ENCODE measurements around the gene PARP15.

The PARP15 gene

DNA sequence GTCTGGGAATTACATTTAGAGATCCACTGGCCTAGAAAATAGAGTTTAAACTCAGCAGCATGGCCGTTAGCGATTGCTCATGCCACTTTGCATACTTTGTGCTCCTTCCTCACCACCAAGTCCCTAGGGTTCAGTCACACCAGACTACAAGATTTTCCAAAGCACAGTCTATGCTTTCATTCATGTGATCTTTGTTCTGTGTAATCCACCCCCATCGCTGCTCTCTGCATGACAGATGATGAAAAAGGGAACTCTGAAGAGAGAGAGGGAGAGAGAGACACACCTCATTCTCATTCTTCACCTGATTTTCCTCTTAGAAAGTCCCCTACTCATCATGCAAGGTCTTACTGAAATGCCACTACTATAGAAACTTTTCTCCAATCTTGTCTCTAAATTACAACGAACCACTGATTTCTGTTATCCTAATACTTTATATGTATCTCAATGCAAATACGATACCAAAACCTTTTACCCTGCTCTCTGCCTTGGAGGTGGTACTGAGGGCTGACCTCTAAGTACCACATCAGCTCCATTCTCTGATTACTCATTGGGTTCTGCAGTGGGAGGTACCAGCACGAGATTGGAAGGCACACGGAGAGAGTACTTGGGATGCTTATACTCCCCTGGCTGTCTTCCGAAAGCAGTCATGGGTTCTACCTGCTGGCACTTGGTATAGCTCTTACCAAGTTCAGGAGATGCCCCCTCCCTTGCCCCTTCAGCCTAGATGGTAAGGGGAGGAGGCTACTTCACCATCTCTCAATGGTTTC lies 1.1 kb upstream of the PARP15 start:
- DNase-seq, result no peak

DNA sequence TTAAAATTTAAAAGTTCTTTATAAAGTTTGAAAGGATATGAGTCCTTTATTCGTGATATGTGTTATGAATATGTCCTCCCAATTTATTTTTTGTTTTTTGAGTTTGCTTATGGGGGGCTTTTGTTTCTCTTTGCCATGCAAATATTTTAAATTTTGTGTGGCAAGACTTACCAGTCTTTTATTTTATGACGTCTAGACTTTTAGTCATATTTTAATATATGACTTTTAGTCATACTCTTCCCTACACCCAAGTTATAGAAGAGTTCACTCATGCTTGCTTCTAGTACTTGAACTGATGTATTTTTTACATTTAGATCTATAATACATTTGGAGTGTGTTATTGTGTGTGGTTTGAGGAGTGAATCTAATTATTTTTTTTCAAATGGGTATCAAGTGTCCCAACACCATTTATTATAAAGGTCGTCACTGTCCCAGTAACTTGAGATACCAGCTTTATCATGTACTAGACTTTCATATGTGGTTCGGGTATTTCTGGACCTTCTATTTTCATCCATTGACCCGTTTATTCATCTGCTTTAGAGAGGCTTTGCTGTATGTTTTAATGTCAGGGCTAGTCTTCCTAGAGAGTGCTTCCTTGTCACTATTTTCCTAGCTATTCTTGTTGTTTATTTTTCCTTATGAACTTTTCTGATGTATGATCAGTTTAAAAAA lies 755 bp downstream of the PARP15 start:
- no peak for DNase-seq

DNA sequence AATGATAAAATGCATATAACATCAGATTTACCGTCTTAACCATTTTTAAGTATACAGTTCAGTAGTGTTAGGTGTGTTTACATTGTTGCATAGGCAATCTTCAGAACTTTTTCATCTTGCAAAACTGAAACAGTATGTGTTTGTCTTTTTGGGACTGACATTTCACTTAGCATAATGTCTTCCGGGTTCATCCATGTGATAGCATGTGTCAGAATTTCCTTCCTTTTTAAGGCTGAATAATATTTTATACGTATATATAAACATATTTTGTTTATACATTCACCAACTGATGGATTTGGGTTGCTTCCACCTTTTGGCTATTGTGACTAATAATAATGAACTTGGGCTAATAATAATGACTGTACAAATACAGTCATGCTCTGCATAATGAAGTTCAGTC lies 3.0 kb downstream of the PARP15 start:
- no peak for DNase-seq

DNA sequence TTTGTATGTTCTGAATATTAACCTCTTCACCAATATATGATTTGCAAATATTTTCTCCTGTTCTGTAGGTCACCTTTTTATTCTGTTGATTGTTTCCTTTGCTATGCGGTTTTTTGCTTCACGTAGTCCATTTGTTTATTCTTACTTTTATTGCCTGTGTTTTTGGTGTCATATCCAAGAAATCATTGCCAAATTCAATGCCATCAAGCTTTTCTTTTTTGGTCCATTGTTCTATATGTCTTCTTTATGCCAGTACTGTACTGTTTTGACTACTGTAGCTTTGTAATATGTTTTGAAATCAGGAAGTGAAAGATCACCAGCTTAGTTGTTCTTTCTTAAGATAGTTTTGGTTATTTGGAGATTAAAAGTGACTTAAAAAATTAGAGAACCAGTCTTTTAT lies 4.2 kb downstream of the PARP15 start:
- DNase-seq, result no peak

DNA sequence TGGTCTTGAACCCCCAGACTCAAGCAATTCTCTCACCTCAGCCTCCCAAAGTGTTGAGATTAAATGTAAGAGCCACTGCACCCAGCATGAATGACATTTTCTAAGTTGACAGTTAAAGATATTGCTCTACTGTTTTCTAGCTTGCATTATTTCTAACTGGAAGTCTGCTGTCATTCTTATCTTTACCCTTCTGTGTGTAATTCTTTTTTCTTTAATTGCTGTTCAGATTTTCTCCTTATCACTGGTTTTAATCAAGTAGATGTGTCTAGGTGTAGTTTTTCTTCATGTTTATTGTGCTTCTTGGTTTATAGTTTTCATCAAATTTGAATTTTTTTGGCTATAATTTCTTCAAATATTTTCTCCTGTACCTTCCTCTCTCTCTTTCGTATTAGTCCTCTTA lies 4.9 kb downstream of the PARP15 start:
- DNase-seq, result no peak

DNA sequence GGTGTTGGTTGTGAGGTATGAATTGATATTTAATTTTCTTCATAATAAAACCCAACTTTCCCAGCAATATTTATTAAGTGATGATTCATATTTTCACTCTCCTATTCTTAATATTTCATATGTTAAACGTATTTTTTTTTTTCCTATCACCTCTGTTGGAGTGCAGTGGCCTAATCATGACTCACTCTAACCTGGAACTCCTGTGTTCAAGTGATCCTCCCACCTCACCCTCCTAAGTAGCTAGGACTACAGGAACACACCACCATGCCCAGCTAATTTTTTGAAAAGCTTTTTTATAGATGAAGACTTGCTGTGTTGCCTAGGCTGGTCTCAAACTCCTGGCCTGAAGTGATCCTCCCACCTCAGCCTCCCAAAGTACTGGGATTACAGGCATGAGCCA lies 8.6 kb downstream of the PARP15 start:
- no peak for DNase-seq

DNA sequence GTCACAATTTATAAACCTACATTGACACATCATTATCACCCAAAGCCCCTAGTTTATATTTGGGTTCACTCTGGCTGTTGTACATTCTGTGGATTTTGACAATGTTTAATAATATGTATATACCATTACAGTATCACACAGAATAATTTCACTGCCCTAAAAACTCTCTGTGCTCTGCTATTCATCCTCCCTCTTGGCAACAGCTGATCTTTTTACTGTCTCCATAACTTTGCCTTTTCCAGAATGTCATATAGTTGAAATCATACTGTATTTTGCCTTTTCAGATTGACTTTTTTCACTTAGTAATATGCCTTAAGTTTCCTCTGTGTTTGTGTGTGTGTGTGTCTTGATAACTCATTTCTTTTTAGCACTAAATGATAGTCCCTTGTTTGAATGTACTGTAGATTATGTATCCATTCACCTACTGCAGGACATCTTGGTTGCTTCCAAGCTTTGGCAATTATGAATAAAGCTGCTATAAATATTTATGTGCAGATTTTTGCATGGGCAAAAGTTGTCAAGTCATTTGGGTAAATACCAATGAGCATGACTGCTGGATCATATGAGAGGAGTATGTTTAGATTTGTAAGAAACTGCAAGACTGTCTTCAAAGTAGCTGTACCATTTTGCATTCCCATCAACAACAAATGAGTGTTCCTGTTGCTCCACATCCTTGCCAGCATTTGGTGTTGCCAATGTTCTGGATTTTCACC lies 9.5 kb downstream of the PARP15 start:
- DNase-seq, result no peak

DNA sequence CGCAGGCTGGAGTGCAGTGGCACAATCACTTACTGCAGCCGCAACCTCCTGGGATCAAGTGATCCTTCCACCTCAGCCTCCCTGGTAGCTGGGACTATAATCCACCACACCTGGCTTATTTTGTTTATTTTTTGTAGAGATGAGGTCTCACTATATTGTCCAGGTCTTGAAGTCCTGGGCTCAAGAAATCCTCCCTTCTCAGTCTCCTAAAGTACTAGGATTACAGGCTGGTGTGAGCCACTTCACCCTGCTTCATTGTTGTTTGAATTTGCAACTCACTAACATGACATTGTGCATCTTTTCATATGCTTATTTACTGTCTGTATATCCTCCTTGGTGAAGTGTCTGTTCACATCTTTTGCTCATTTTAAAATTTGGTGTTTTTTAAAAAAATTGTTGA lies 10.1 kb downstream of the PARP15 start:
- no peak for DNase-seq

DNA sequence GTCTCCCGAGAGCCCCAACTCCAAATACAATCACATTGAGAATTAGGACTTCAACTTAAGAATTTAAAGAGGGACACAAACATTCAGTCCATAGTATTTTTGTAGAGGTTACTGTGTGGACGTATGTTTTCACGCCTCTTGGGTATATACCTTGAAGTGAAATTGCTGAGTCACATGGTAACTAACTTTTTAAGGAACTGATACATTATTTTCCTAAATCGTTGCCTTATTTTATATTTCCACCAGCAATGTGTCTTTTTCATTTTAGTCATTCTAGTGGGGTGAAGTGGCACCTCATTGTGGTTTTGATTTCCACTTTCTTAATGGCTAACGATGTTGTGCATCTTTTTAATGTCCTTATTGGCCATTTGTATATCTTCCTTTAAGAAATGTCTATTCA lies 11.8 kb downstream of the PARP15 start:
- no peak for DNase-seq

DNA sequence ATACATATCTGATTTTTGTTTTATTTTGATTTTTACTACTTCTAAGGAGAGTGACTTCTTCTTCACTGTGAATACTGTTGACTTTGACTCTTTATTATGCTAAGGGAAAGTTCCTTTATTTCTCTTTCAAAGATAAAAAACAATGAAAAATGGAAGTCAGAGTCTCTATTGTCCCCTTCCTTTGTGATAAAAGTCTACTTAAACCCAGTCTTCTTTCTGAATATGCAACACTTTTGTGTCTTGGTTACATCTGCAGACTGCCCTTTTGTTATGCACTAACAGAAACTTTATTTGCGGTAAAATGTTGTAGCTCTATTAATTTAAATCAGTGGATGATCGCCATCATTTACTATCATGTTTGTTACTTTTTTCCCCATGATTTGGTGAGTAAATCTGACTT lies 13.2 kb downstream of the PARP15 start:
- no peak for DNase-seq

DNA sequence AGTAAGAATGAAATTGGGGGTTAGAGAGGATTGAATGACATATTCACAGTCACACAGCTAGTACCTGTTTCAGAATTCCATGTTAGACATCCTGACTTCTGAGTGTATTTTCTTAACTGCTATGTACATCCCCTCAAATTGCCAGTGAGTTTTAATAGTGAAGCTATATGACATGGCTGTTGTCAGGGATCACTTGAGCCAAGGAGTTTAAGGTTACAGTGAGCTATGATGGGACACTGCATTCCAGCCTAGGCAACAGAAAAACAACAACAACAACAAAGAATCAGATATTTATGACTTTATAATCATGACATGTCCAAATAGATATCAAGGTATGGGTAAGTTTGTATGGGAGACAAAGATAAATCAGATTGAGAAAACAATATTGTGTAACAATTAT lies 16.6 kb downstream of the PARP15 start:
- DNase-seq, result no peak

DNA sequence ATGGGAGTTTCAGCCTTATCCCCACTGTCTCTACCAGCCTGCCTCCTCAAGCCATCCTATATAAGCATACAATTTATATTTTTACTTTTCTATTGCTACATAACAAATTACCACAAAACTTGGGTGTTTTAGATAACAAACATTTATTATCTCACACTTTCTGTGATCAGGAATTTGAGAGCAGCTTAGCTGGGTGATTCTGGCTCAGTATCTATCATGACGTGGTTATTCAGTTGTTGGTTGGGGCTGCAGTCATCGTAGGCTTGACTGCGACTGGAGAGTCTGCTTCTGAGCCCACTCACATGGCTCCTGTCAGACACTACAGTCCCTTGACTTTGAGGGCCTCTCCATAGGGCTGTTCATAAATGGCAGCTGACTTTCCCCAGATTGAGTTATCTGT lies 20.7 kb downstream of the PARP15 start:
- DNase-seq, result no peak

DNA sequence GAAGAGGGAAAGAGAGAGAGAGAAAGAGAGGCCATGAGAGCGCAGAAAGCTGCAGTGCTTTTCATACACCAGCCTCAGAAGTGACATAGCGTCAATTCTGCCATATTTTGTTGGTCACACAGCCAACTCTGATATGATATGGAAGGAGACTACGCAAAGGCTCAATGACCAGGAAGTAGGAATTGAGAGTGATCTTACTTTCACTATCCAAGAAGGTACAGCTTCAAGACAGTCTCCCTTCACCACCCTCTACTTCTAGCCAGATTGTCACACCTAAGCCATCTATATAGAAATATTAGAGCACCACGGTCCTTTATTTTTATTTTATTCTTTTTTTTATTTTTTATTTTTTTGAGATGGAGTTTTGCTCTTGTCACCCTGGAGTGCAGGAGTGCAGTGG lies 21.1 kb downstream of the PARP15 start:
- no peak for DNase-seq

DNA sequence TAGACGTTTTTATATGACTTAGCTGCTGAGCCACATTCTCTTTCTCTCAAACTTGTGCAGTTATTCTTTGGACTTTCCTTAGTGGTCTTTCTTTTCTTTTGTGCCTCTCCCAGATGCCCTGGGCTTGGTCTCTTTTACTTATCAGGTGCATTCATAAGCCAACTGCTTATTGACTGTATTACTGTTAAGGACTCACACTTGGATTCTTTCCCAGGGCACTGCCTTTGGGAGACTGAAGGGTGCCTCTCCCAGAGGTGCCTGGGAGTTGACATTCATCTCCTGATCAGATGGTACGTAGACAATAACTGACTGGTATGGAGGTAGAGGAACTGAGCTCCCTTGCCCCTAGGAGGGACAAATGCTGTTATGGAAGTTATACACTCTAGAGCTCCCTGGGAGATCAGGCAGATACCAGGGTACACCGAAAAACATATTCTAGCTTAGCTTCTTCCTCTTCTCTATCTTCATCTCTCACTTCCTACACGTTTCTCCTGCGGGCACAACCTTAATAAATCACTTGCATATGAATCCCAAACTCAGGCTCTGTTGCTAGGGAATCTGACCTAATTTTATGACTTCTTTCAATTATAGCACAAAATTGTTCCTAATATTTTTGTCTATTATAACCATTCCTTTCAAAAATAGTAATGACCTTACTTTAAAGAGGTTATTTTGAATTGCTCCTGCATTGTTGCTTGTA lies 24.7 kb downstream of the PARP15 start:
- no peak for DNase-seq

DNA sequence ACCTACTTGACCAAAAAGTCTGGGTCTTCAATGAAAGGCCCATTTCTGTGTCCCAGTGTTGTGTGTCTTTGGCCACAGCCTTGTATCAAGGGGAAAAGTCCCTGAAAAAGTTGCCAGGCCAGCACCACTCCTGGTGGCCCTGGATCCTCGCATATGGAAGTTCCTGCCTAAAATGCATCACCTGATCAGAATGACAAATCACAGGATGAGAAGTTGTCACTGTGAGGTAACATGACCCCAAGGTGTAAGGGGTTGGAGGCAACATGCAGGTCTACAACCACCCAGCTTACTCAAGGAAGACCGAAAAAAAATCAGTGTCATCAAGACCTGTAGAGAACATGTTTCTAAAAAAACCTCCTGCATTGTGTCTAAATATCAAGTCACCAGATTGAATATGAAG lies 25.6 kb downstream of the PARP15 start:
- no peak for DNase-seq

DNA sequence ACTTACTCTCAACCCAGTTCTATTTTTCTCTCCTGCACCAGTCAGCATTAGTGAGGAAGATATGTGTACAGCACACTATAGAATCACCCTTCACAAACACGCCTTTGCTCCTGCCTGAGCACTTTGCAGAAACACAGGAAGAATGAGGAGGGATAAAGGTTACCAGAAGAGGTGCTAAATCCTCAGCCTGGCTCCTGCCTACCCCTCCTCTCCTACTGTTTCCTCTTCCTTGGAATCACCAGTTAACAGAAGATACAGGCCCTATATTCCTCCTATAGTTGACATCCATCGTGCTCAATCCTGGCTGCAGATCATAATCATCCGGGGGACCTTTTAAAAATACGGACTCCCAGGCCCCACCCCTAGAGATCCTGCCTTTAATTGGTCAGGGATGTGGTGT lies 28.9 kb downstream of the PARP15 start:
- no peak for DNase-seq

DNA sequence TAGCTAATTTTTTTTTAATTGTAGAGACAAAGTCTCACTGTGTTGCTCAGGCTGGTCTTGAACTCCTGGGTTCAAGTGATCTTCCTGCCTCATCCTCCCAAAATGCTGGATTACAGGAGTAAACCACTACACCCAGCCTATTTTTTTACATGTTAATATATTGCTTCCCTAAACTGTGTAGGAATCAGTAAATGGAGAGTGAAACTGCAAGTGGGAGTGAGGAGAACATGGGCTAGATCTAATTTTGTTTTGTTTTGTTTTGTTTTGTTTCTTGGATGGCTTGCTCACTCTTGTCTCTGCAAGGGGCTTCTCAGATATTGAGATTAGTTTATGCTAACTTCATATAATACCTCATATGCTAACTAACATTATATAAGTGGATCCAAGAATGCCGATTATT lies 31.5 kb downstream of the PARP15 start:
- no peak for DNase-seq

DNA sequence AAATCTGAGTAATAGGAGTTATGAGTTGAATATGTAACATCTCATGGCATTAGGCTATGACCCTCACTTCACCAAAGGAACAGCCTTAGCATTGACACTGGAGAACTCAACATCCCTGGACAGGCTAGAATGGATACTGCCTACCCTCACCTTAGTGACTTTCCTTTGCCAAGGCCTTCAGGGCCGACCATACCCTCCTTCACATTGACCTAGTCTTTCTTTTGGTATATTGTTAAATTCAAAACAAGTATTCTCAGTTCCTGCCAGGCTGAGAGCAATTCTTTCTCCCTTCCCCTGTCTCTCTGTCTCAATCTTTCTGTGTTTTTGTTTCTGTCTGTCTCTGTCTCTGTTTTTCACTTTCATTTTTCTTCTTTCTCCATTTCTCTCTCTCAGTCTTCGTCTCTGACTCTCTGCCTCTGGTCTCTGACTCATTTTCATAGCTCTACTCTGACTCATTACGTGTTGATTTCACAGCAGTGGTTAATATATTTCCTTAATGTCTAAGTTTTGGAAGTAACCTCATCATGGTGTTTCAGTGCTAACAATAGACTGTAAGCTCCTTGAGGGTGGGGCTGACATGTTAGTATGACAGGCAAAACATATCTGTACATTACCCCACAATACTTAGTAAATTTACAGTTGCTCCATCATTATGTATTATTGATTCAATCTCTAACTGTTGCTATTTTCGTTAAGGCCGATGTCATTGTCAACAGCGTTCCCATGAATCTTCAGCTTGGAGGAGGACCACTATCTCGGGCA lies 32.5 kb downstream of the PARP15 start:
- no peak for DNase-seq

DNA sequence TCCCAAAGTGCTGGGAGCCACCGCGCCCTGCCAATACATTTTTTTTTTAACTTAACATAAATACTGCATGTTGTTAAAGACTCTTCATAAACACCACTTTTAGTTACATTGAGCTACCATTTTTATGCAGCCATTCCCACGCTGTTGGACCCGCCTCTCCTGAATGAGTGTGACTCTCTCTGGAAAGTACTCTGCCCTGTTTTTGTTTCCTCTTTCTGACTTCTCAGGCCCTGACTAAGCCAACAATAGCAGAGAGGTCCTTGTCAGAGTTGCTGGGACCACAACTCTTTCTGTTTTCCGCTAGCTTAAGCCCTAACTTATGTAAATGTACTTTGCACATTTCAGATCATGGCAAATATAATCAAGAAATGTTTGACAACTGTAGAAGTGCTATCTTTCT lies 35.2 kb downstream of the PARP15 start:
- no peak for DNase-seq

DNA sequence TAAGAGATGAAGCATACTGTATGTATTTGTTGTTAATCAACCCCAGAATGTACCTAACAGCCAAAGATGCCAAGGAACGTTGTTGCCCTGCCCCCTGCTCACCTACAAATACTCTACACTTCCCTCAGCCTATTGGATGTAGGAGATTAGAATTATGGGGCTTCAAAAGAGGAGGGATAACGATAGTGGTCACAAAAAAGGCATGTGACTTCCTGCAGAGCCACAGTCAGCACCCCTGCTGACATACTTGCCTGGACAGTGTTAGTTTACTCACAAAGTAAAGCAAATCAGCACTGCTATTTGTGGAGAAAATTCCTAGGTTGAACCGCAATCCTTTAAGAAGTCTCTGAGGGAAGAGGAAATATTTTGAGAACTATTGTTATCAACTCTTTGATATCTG lies 37.9 kb downstream of the PARP15 start:
- no peak for DNase-seq

DNA sequence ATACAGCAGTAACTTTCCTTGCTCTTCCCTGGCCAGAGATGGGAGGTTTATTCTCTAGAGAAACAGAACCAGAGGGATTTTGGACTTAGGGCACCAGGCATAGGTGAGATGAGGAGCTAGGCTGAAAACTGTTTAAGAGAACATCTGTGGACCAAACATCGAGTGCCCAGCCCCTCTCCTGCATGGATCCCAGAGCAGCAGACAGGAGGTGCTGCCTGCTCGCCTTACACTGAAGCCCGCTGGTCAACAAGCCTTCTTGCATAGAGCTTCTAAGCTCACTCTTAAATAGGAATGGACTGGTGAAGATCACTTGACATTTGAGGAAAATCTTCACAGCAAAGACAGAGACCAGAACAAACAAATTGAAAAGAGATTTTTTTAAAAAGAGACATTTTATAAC lies 41.2 kb downstream of the PARP15 start:
- DNase-seq, result no peak

DNA sequence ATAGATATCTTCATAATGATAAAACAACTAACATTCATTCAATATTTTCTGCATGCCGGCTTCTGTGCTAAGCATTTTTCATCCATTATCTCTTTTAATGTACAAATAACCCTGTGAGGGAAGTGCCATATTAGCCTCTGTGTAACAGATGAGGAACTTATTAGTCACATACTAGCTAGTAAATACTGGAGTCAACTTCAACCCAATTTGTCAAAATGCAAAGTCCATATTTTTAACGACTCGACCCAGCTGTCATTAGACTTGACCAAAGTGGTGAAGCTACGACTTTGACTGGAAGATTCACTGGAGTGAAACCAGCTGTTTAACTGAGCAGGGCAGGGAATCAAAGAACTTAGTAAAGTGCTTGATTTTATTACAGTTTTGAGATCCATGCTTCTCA lies 41.6 kb downstream of the PARP15 start:
- DNase-seq, result no peak

DNA sequence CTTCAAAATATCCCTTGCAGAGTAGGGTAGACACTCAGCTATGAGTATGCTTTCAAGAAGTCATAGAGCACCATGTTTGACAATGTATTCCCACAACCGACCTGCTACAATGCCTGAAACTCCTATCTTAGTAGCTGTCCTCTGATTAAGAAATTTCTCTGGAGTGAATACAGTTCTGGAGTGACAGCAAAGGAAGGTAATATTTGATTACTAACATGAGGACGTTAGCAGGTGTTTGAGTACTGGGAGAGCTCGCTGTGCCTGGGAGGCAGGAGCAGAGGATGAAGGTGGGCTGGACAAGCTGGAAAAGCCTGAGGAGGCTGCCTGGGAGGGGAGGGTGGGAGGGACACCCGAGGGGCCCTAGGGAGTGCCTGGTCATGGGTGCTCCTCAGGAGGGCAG lies 42.9 kb downstream of the PARP15 start:
- no peak for DNase-seq

All from retina (tissue), 1 donor.